ENCODE results near the gene TINAGL1.
A peak's percentile ranks its signal among the peaks of the same experiment; 100 is the strongest.

TINAGL1 gene

GRCh38 chr1:31607360-31607759, 31.0 kb downstream of the TINAGL1 start:
- no peak for DNase-seq (ENCODE audit: low read depth in 3 of 3)

GRCh38 chr1:31609514-31610118, 33.3 kb downstream of the TINAGL1 start:
- no peak for DNase-seq (ENCODE audit: low read depth in 3 of 3)

DNA sequence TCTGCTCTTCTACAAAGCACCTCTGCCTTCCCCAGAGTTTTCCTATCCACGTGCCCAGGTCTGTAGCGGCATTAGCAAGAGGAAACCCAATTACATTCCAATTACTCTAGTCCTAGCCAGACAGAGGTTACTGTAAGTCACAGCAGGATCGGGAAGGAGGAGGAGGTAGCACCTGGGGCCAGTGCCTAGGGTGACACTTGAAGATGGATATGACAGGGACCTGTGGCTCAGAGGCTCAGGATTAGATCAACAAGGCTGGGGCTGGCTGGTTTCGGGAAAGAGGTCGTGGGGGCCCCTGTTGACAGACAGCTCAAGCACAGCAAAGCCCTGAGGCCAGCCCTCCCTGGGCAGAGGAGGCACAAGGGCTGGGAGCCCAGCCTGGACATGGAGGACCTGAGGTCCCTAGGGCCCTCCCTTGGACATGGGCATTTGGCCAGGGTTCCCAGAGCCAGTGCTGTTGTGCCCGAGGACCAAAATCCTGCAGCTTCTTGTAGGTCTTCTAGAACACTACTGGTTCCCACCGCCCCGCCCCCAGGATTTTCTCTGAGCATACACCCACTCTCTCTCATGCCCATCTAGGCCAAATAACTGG, 38.2 kb downstream of the TINAGL1 start:
- no peak for DNase-seq (ENCODE audit: low read depth in 3 of 3)

DNA sequence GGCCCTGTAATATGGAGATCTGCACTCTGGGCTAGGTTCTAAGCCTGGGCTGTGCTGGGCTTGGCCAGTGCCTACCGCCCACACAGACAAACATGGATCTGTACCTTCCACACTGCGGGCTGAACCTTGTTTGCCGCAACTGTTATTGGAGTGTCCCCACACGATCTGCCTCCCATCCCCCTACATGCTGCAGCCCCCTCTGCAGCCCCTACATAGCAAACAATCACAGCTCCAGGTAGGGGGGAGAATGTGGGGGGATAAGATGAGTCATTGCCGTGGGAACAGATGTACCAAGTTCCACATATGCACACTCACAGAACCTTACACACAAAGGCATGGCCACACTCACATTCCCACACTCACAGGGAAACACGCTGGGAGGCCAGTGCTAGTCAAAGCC, 39.1 kb downstream of the TINAGL1 start:
- no peak for DNase-seq (ENCODE audit: low read depth in 3 of 3)

DNA sequence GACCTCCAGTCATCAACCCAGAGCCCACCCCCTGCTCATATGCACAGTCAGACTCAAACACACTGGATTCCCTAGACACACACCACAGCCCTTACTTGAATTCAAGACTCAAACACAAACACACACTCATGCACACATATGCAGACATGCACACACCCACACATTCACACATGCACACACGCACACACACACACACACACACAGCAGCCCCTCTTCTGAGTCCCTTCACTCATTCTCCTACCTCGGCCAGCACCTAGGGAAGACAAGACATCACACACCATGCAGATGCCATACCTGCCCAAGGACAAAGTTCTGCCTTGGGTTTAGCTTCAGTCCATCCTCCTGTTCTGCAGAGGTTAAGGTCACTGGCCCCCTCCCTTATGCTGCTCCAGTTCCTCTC, 39.6 kb downstream of the TINAGL1 start:
- DNase-seq (ENCODE audit: low read depth in 3 of 3) = no peak

DNA sequence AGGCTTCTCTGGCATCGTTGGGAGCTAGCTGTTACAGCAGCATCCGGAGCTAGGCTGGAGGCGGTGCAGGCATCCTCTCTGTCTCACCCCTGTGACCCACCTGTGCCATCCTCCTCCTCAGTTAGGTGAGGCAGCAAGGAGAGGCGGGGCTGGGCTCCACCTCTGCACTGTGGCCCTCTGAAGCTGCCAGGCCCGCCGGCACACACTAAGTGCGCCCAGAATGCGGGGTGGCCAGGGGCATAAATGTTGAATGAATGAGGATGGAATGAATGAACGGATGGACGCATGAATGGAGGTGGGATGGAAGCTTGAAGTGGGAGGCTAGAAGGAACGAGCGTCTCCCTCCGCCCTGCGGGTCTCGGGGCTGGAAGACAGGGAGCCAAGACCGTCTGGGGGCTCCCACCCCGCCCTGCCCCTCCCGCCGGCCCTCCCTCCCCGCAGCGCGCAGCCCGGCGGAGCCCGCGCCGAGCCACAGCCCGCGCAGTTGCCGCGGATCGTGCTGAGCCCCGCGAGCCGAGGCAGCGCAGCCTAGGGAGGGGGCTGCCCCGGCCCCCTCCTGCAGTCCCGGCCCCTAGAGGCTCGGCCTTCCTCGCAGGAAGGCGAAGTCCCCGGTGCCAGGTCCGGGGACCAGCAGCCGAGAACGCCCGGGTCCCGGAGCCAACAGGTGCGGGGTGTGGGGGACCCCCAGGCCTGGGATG, 41.1 kb downstream of the TINAGL1 start, which contains the start of gene HCRTR1:
TSS of gene HCRTR1 (plus strand) at position 472 of the 698 bp plus-strand sequence. CDS start 1,504 bp downstream, outside the sequence.
- DNase-seq (ENCODE audit: low read depth in 3 of 3) = no peak

DNA sequence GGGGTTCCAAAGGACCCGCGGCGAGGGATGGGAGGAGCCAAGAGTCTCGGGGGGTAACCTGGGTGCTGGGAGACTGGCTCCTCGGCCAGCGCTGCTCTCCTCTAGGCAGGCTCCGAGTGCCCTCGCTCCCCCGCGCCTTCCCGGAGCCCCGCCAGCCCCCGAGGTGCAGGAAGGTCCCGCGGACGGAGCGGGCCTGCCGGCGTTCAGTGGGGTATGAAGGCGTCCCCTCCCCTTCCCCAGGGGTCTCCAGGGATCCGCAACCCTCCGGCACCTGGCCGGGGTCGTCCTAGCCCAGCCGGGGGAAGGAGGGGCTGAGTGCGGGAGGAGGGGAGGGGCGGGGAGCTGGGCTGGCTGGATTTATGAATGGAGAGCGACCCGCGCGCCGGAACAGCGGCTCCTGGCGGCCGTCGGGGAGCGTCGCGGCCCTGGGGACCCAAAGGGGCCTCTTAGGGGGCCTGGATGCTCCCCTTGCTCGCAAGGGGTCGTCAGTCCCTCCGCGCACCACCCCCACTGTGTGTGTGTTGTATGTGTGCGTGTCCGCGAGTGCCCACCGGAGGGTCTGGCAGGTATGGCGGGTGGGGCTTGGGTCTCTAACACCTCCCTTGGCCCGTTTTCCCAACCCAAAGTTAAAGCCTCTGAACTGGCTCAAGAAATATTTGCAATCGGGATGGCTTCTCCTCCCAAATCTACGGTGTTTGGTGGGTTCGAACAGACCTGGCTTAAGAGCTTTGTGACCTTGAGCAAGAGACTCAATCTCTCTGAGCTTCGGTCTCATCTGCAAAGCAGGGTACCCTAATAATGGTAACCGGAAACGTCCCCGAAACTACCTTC, 41.8 kb downstream of the TINAGL1 start:
- DNase-seq (ENCODE audit: low read depth in 3 of 3) = peak; percentile 7 to 38 (median 12)

- DNase-seq (ENCODE audit: low read depth in 3 of 3) = no peak
Measured at GRCh38 chr1:31618916-31619846, 42.9 kb downstream of the TINAGL1 start.

- no peak for DNase-seq (ENCODE audit: low read depth in 3 of 3)
Measured at GRCh38 chr1:31620631-31621497, 44.5 kb downstream of the TINAGL1 start.

GRCh38 chr1:31621498-31621820, 45.1 kb downstream of the TINAGL1 start:
- no peak for DNase-seq (ENCODE audit: low read depth in 3 of 3)

DNA sequence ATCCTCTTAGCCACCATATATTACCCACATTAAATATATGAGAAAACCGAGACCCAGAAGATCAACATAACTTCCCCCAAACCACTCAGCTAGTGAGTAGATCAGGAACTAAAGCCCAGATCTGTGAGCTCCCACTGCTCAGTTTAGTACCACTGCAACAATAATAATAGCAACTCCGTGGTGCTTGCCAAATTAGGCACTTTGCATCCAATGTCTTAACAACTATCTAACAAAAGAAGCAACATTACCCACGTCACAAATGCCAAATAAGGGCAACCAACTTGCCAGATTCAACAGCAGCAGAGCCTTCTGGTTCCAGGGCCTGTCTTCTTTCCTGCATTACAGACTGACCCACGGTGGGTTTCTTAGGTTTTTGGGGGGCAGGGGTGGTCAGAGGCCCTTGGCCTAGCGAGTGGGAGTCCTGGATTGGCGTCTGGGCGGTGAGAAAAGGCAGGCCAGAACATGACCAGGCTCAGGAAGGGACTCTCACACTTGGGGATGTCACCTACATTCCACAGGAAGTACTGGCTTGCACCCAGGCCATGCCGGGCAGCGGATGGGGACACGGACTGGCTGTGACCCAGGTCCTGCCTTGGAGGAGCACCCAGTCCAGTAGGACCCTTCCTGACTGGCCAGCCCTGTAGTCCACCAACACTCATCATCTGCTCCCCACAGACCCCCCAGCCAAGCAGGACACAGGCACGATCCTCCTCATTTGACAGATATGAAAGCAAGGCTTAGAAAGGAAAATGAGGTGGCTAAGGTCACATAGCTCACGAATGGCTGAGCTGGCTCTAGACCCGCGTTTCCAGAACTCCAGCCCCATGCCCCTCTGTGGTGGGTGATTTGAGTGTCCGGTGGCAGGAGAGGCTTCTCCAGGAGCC, 45.8 kb downstream of the TINAGL1 start:
- DNase-seq (ENCODE audit: low read depth in 3 of 3) = no peak

- DNase-seq (ENCODE audit: low read depth in 3 of 3) = no peak
Measured at GRCh38 chr1:31623365-31623764, 47.0 kb downstream of the TINAGL1 start.

DNA sequence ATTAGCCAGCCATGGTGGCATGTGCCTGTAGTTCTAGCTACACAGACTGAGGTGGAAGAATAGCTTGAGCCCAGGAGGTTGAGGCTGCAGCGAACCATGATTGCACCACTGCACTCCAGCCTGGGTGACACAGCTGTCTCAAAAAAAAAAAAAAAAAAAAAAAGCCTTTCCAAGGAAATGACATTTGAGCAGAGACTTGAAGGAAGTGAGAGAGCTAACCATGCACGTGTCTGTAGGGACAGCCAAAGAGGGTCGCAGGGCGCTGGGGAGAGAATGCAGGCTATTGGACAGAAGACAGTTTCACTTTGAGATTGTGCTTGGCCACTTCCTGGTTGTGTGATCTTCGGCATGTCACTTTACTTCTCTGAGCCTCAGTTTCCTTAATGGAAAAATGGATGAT, 48.0 kb downstream of the TINAGL1 start:
- no peak for DNase-seq (ENCODE audit: low read depth in 3 of 3)

DNA sequence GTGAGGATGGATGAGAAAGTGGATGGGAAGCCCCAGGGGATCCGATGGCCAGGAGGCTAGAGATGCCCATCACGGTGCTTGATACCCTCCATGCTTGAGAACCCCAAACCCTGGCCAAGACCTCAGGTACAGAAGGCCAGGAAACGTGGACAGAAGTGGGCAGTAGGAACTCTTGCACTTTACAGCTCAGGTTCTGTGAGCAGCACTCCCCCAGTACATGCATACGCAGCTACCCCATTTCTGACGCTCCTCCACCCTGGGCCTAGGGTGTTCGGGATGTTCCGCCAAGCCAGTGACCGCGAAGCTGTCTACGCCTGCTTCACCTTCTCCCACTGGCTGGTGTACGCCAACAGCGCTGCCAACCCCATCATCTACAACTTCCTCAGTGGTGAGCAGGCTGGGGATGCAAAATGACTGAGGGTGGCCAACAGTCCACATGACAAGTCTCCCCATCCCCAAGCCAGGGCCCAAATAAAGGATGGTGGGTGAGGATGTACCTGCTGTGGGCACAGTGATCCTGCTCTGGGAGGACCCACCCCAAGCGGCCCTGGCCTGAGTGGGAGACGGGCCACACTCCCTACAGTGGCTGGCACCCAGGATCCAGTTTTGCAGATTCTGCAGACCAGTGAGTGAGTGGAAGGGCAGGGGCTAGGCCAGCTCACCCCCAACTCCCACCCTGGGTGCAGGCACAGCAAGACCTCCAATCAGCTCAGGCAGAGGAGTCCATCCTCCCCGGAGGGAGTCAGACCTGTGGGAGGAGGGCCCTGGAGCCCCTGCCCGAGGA, 48.6 kb downstream of the TINAGL1 start:
- DNase-seq (ENCODE audit: low read depth in 3 of 3) = no peak

- DNase-seq (ENCODE audit: low read depth in 3 of 3) = no peak
Measured at GRCh38 chr1:31625561-31626222, 49.4 kb downstream of the TINAGL1 start.

GRCh38 chr1:31626223-31627207, 50.2 kb downstream of the TINAGL1 start:
- no peak for DNase-seq (ENCODE audit: low read depth in 3 of 3)

Measured in stimulated activated CD4-positive, alpha-beta T cell treated with anti-CD3 and anti-CD28 coated beads, TNF-alpha, amount 100 ng/mL, for 24 hours (primary cell).